HG02571 (cell line): Measurements from ENCODE around the gene ZC3H13.

Experiments used
- ATAC-seq: cut with Tn5 transposase; IDR thresholded peaks from one replicate; pipeline ENCODE4 v1.9.1; 2021; ENCODE audit warnings: mild to moderate bottlenecking, moderate library complexity; ENCODE audit not compliant: unreplicated experiment

Gene ZC3H13

DNA sequence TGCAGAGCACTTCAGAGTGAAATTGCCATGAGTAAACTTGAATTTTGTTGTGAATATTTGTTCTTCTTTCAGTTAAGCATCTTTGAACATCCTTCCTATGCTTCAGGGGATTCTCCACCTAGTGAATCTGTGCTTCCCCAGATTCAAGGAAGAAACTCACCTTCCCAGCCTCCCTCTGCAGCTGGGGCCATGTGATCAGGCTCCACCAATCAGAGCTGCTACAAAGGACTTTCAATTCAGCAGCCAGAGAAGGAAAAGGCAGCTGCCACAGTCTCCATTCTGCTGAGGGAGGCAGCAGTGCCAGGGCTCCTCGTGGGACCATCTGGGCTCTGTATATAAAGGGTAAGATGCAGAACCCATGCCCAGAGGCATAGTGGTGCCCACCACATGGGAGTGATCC lies 111.3 kb downstream of the ZC3H13 start:
- ATAC-seq = no peak

DNA sequence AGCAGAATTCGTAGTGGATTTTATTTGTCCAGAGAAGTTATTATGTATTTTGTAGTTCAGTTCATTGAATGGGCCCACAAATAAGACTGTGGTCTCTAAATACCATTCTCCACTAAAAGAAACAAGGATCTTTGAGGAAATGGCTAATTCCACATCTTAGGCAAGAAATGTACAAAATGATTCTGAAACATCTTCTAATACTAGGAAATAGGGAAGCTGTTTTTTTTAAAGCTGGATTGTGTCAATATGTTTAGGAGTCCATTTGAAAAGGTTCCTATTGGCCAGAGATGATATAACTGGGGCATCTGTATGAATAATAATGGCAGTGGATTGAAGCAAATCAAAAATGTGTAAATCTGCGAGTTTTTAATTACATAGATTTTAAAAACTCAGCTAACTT lies 112.5 kb downstream of the ZC3H13 start:
- no peak for ATAC-seq

- no peak for ATAC-seq
Measured at GRCh38 chr13:45936621-45937020, 115.9 kb downstream of the ZC3H13 start.

GRCh38 chr13:45934283-45934682 lies 118.3 kb downstream of the ZC3H13 start:
- no peak for ATAC-seq

GRCh38 chr13:45933203-45933908 lies 119.2 kb downstream of the ZC3H13 start:
- ATAC-seq = no peak

GRCh38 chr13:45932676-45933075 lies 119.9 kb downstream of the ZC3H13 start:
- no peak for ATAC-seq

- ATAC-seq = no peak
Measured at GRCh38 chr13:45932172-45932571, 120.4 kb downstream of the ZC3H13 start.

GRCh38 chr13:45931211-45931610 lies 121.3 kb downstream of the ZC3H13 start:
- ATAC-seq = no peak

DNA sequence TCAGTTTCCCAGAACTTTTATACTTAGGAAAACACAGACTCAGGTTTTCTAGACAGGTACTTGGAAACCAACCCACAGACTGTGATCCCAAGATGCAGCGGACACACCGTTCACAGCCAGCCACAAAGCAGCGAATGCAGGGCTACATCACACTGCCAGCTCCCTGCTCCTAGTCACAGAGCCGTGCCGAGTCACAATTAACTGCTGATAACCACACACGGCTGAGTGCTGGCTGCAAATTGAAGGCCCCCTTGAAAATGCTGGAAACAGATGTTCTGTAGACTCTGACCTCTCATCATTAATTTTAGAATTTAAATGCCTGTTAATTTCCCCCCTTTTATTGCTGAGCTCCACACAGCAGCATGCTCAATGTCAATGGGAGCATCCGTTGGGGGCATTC lies 122.4 kb downstream of the ZC3H13 start:
- no peak for ATAC-seq

DNA sequence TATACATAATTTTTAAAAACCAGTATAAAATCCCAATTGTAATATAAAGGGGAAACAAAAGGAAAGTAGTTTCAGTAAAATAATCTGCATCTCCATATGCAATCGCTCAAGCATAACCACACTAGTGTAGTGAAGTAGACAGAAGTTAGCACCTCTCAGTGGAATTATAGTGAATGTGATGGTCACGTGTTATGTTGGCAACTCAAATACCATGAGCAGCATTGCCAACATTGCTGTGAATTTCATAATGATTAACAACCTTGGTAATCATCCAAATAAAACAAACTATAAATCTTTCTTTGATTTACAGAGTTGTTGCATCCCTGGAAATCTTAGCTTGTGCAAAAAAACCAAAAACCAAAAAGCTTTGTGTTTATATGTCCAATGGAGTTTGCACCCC lies 123.7 kb downstream of the ZC3H13 start:
- no peak for ATAC-seq

DNA sequence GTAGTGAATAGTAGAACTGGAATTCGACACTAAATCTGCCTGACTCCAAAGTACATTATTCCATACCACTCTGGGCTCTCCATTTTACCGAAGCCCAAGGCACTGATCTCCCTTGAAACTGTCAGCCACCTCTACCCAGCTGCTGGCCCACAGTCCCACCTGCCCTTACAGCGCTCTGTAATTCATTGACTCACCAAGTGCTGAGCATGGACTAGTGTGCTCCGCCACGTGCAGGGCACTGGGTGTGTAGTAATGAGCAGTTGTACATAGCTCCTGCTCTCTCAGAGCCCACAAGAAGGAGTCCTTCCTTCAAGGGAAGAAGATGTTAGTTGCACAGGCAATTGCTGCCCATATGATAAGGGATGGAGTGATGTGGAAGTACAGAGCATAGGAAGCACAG lies 124.4 kb downstream of the ZC3H13 start:
- ATAC-seq = no peak

- ATAC-seq = no peak
Measured at GRCh38 chr13:45926741-45927140, 125.8 kb downstream of the ZC3H13 start.

DNA sequence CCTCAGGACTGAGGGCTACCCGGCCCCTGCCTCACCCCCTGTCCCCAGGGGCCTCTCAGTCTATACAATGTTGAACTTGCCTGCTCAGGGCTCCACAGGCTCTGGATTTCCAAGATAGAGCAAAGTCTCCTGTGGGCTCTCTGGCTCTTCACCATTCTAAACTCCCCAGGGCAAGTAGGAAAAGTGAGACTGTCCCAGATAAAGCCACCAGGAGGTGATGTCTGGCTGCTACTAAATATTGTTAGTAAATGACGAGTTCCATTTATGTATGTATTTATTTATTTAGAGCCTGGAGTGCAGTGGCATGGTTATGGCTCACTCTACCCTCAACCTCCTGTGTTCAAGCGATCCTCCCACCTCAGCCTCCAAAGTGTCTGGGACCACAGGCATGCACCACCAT lies 127.4 kb downstream of the ZC3H13 start:
- ATAC-seq = no peak

DNA sequence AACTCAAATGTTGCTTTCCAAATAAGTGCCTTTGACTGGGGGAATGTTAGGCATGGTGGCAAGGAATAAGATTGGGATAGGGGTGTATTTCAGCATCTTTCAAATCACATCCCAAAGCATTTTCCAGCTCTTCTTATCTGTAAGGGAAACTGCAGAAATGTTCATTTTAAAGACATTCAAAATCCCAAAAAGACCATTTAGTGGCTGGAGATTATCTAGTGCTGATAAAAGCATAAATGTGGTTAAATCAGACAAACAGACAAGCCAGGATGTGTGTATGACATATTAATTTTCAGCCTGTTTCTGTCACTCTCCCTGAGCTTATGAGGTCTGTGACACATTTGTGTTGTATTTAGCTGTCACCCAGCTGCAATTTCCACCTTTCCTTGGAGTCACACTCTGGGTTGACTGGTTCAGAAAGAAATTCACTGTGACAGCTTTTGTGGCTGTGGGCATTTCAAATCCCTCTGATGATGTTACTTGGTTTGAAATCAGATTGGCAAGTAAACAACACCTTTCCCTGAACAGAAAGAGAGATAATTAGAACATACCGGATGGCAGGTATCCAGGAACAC lies 131.3 kb downstream of the ZC3H13 start:
- no peak for ATAC-seq

- no peak for ATAC-seq
Measured at GRCh38 chr13:45918597-45918996, 133.9 kb downstream of the ZC3H13 start.

GRCh38 chr13:45917019-45917418 lies 135.5 kb downstream of the ZC3H13 start:
- ATAC-seq = no peak

DNA sequence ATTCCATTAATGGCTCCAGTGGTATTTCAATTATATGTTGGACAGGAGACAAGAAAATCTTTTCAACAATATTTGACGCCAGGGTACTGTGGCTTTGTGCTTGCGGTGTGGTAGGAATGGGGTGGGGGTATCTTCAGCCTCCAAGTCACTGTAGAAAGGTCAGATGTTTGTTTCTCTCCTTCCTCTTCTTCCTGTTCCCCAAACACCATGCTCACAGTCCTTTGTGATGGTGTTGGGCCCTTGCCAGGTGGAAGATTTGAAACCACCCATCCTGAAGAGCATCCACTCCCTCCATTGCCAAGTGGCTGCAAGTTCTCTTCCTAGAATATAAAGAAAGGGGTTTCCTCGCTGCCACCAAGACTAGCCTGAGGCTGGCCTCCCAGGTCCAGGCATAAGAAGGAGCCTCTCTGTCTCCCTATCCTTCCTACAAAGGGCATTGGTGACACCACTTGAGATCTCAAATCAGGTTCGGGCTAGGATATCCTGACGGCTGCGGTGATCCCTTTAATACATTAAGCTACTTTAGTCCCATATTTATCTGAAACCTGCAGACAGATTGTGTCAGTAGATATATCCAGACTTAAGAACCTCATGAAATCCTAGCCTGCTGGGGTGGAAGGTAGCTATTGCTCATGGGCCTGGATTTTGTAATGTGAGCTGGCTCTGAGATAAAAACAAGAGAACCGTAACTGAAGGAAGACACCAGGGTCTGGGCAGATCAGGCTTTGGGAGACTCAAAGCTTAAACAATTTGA lies 136.7 kb downstream of the ZC3H13 start:
- no peak for ATAC-seq

GRCh38 chr13:45909673-45910072 lies 142.9 kb downstream of the ZC3H13 start:
- ATAC-seq = no peak

DNA sequence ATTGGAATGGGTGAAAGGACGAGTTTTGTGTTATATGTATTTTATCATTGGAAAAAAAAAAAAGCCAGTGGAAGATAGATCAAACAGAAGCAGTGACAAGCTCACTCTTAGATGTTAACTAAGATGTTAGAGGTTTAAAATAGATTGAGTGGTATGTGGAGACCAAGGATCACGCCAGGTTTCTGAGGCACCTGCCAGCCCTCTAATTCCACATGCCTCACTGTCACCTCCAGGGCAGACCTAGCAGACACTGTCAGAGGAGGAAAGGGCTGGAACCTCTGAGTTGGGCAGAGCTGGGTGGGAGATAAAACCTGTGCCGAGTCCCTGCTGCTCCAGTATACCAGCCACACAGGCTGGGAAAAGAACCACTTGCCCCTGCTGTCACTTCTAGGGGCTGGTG lies 143.5 kb downstream of the ZC3H13 start:
- no peak for ATAC-seq

DNA sequence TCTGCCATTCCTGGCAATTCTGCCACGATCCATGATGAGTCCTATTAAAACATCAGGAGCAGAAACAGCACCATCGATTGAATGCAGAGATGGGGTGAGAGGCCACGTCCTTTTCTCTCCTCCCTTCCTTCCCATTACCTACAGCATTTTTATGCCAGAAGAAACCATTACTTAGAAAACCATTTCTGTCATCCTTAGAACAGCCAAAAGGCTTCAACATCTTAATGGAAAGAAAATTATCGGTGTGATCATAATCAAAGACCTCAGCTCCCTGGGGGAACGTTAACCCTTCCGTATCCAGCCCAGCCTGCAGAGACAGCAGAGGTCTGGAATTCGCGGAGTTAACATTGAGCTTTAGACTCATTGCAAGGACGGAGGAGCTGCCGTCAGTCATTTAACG lies 145.0 kb downstream of the ZC3H13 start:
- no peak for ATAC-seq
